ENCODE measurements around the gene AKAP8. TPM values are rescaled to one million over a fixed set of nuclear protein-coding genes. Genes with fewer than 3 reads are reported as not detected.

The AKAP8 gene
- total and polyA plus RNA-seq, 4 donors: 7.5 to 12.4 (median 9.8) TPM

- 98% methylated on average over 13 of the region's 13 CpGs for WGBS
- Histone ChIP-seq H3K9me3 (ENCODE audit: control insufficient read depth in 4 of 4, low read length in 3 of 4) (no peaks in the 10 kb centered on the region), H3K9ac (ENCODE audit: low read depth in 1 of 2, low read length in 2 of 2) (no peak overlapping the region), H3K27ac (ENCODE audit: low read depth in 1 of 2, low read length in 2 of 2) (no peak overlapping the region), H3K36me3 (ENCODE audit: control insufficient read depth in 4 of 4, insufficient read depth in 3 of 4, low read depth in 1 of 4, low read length in 3 of 4) (peaks cover 8 to 42% (median 14%) of the 10 kb centered on the region in 4 donors), H3K4me1 (ENCODE audit: control insufficient read depth in 4 of 4, insufficient read depth in 4 of 4, low read length in 3 of 4) (peaks cover 14 to 46% (median 39%) of the 10 kb centered on the region in 4 donors), H3K4me3 (ENCODE audit: low read depth in 1 of 3, low read length in 3 of 3) (no peak overlapping the region), H3K27me3 (ENCODE audit: control insufficient read depth in 4 of 4, insufficient read depth in 4 of 4, low read length in 3 of 4) (no peaks in the 10 kb centered on the region)
- DNase-seq (ENCODE audit: low spot score): no peak
- TF ChIP-seq JUND (IDR thresholded peaks at IDR 0.05) (no peak), CTCF (IDR thresholded peaks at IDR 0.05; ENCODE audit: low read depth, low read length, missing input control) (no peak), GABPA (IDR thresholded peaks at IDR 0.05 in 1 of 2, conservative IDR thresholded peaks at IDR 0.05 in 1 of 2) (no peak), FOXA2 (IDR thresholded peaks at IDR 0.05) (no peak), FOXA1 (IDR thresholded peaks at IDR 0.05) (no peak), TAF1 (conservative IDR thresholded peaks at IDR 0.05) (no peak), HNF4G (IDR thresholded peaks at IDR 0.05) (no peak), ZBTB33 (IDR thresholded peaks at IDR 0.05) (no peak), ATF3 (IDR thresholded peaks at IDR 0.05) (no peak), EGR1 (IDR thresholded peaks at IDR 0.05; ENCODE audit: low read depth in 2 of 2) (no peak), HNF4A (conservative IDR thresholded peaks at IDR 0.05) (no peak), REST (IDR thresholded peaks at IDR 0.05) (no peak), YY1 (IDR thresholded peaks at IDR 0.05) (no peak), RAD21 (IDR thresholded peaks at IDR 0.05) (no peak), RXRA (IDR thresholded peaks at IDR 0.05) (no peak), NR2F2 (IDR thresholded peaks at IDR 0.05) (no peak), SP1 (IDR thresholded peaks at IDR 0.05) (no peak)
Observed at GRCh38 chr19:15424121-15424520, 44.5 kb upstream of the AKAP8 start.

- Histone ChIP-seq H3K36me3 (ENCODE audit: control insufficient read depth in 4 of 4, insufficient read depth in 3 of 4, low read depth in 1 of 4, low read length in 3 of 4) (peaks cover 8 to 41% (median 14%) of the 10 kb centered on the region in 4 donors), H3K27ac (ENCODE audit: low read depth in 1 of 2, low read length in 2 of 2) (no peak overlapping the region), H3K9ac (ENCODE audit: low read depth in 1 of 2, low read length in 2 of 2) (no peak overlapping the region), H3K9me3 (ENCODE audit: control insufficient read depth in 4 of 4, low read length in 3 of 4) (no peaks in the 10 kb centered on the region), H3K4me1 (ENCODE audit: control insufficient read depth in 4 of 4, insufficient read depth in 4 of 4, low read length in 3 of 4) (peaks cover 14 to 47% (median 37%) of the 10 kb centered on the region in 4 donors), H3K27me3 (ENCODE audit: control insufficient read depth in 4 of 4, insufficient read depth in 4 of 4, low read length in 3 of 4) (no peaks in the 10 kb centered on the region), H3K4me3 (ENCODE audit: low read depth in 1 of 3, low read length in 3 of 3) (no peak overlapping the region)
- 99% methylated on average over 6 of the region's 6 CpGs for WGBS
- no peak for DNase-seq (ENCODE audit: low spot score)
- no peak for TF ChIP-seq REST (IDR thresholded peaks at IDR 0.05)
- no peak for TF ChIP-seq ATF3 (IDR thresholded peaks at IDR 0.05)
- TF ChIP-seq YY1 (IDR thresholded peaks at IDR 0.05): no peak
- TF ChIP-seq GABPA (IDR thresholded peaks at IDR 0.05 in 1 of 2, conservative IDR thresholded peaks at IDR 0.05 in 1 of 2): no peak
- TF ChIP-seq TAF1 (conservative IDR thresholded peaks at IDR 0.05): no peak
- TF ChIP-seq ZBTB33 (IDR thresholded peaks at IDR 0.05): no peak
Observed at GRCh38 chr19:15423130-15423529, 43.5 kb upstream of the AKAP8 start.

All from liver (tissue), 9 donors.